HG03064 (cell line): Measurements from ENCODE around the gene ZNF439.
"Not testable (repeated sequence)": the region's sequence is repeated elsewhere in the genome, so short reads cannot be mapped to it uniquely, and the experiment has no call there.

ENCODE experiments used
- ATAC-seq: cut with Tn5 transposase; IDR thresholded peaks from one replicate; pipeline ENCODE4 v1.9.1; 2021; ENCODE audit warnings: low read depth; ENCODE audit not compliant: unreplicated experiment

The ZNF439 gene

DNA sequence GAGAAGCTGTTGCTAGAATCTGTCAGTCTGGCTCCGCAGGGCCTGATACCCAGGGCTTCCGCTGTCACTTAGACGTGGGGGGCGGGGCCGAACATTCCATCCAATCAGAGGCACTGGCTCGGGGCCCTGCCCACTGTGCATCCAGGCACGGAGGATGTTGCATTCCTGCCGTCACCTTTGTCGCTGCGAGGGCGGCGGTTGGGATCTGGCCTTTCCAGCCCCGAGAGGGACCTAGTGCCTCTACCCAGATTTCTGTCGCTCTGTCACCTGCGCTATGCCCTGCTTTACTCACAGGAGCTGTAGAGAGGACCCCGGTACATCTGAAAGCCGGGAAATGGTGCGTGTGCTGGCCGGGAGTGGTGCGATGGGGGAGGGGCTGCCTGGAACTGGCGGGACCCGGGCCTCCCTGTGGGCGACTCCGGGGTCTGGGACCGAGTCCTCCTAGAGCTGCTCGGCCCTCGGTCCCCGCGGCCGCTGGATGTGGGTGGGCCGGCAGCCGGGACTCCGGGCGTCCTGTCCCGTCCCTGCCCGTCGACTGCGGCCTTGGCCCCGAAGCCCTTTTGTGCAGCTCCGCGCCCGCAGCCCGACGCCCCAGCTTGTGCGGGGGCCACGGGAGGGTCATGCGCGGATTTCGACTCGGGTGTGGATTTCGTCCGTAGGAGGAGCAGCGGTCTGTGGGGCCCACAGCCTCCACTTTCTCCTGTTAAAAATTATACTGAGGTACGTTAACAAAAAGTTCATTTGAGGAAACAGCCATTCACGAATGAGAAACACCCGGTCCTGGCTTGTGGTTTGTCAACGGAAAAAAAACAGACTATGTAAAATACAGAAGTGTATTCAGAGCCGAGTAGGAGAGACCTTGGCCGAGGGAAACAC is at the start of gene ZNF439:
TSS of gene ZNF439 (plus strand) at position 133 of the 876 bp plus-strand sequence. CDS start at position 275, 142 bp downstream.
- no peak for ATAC-seq

DNA sequence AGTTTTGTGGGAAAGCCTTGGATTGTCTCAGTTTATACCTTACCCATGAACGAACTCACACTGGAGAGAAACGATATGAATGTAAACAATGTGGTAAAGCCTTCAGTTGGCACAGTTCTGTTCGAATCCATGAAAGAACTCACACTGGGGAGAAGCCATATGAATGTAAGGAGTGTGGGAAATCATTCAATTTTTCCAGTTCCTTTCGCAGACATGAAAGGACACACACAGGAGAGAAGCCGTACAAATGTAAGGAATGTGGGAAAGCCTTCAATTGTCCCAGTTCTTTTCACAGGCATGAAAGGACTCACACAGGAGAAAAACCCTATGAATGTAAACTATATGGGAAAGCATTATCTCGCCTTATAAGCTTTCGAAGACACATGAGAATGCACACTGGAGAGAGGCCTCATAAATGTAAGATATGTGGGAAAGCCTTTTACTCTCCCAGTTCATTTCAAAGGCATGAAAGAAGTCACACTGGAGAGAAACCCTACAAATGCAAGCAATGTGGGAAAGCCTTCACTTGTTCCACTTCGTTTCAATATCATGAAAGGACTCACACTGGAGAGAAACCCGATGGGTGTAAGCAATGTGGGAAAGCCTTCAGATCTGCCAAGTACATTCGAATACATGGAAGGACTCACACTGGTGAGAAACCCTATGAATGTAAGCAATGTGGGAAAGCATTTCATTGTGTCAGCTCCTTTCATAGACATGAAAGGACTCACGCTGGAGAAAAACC is 42.0 kb upstream of the ZNF439 start:
- ATAC-seq: no peak

DNA sequence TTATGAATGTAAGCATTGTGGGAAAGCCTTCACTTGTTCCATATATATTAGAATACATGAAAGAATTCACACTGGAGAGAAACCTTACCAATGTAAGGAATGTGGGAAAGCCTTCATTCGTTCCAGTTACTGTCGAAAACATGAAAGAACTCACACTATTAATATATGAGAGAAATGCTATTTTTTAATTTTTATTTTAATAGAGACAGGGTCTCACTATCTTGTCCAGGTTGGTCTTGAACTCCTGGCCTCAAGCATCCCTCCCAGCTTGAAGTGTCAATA is 41.5 kb upstream of the ZNF439 start:
- ATAC-seq: no peak

DNA sequence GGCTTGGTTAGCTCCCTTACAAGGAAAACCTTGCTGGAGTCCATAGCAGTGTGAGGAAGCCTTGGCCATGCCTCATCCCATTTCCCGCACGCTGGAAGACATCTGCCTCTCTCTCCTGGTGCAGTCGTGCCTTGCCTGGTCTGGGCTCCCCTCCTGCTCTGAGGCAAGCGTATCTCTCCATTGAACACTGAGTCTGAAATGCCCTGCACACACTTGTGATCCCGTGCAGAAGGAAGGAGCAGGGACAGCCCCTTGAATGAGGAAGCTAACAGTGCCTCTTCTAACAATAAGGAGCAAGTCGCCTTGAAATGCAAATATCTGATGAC is 34.9 kb upstream of the ZNF439 start:
- ATAC-seq: no peak

DNA sequence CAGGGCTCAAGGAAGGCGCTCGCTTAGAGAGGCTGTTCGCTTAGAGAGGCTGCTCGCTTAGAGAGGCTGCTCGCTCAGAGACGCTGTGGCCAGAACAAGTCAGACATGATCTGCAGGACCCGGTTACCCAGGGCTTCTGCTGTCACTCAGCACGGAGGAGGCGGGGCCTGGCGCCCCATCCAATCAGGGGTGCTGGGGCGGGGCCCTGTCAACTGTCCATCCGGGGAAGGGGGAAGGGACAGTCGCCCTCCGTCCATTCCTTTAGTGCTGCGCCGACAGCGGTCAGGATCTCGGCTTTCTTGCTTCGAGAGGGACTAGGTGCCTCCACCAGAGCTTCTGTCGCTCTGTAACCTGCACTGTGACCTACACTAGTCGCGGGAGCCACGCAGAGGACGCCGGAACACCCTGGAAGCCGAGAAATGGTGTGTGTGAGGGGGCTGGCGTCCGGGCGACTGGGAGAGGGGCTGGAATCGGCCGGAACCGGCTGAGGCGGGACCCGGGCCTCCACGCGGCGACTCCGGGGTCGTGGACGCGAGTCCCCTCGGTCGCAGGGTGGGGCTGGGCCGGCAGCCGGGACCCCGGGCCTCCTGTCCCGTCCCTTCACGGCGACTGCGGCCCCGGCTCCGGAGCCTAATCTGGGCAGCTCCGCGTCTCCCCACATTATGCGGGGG is 34.4 kb upstream of the ZNF439 start, which contains the start of gene ZNF440:
TSS of gene ZNF440 (plus strand) at position 245 of the 671 bp plus-strand sequence. CDS start at position 420, 175 bp downstream.
- peak; percentile 96 for ATAC-seq

DNA sequence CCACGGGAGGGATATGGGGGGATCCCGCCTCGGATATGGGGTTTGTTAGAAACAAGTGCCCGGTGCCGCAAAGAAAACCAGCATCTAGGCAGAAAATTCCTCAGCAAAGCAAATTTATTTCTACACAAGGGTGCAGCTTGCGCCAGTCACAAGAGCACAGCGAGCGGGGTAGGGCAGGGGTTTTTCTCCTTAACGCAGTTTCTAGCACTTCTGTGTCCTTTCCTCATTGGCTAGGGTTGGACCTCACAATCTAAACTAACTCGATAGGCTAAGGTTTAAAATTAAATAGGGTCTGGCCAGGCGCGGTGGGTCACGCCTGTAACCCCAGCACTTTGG is 33.9 kb upstream of the ZNF439 start:
- ATAC-seq: no peak

DNA sequence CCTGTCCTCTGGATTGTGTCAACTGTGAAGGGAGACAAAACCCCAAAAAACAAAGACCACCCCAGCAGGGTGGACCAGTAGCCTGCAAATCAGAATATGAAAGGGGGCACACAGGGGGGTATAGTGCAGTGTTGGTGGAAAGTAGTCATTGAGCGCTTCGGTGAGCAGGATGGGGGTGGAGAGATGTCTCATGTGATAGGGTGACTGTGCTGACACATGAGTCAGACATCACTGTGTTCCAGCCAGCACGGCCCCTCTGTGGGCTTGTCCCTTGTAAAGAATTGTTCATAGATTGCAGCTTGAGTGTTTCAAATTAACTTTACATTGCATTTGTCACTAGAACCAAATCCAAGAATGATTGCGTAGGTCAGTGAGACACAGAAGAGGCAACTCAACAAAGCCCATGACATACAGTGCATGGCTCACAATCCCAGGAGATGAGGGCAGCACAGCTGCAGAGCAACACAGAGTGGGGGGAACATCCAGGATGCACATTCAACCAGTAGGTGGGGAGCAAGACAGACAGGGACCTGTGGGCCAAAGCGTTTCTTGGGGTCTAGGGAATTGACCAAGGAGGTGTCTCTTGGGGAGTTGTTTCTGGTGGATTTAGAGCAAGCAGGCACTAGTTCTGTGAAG is 26.9 kb upstream of the ZNF439 start:
- ATAC-seq: no peak

DNA sequence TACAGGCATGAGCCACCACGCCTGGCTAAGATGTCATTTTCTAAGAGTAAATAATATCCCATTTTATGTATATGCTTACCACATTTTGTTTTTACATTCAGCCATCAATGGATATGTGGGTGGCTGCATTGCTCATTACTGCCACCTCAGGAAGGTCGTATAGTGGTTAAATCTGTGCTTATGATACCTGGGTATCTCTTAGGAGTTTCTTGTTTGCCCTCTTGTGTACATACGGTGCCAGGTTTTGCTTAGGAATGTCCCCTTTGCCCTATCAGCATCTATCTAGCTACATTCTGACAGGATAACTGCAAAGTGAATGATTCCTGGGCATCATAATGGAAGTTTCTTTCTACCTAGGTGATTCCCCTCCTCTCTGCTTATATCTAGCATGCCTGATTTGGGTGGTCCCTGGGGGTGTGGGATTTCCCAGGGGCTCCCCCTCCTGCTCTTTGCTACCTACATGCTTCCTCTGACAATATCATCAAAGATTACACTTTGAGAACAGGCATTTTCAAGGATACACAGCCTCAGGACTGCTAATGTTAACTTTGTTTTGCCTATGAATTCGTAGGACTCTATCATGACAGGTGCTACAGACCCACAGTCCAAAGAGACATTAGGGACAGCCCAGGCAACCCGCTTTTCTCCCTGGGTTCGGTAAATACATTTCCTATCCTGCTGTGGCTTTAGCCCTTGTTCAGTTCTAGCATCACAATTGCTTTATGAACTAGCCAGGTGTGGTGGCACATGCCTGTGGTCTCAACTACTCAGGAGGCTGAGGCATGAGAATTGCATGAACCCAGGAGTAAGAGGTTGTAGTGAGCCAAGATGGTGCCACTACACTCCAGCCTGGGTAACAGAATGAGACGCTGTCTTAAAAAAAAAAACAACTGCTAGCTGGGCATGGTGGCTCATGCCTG is 19.3 kb upstream of the ZNF439 start:
- not testable (repeated sequence) for ATAC-seq

DNA sequence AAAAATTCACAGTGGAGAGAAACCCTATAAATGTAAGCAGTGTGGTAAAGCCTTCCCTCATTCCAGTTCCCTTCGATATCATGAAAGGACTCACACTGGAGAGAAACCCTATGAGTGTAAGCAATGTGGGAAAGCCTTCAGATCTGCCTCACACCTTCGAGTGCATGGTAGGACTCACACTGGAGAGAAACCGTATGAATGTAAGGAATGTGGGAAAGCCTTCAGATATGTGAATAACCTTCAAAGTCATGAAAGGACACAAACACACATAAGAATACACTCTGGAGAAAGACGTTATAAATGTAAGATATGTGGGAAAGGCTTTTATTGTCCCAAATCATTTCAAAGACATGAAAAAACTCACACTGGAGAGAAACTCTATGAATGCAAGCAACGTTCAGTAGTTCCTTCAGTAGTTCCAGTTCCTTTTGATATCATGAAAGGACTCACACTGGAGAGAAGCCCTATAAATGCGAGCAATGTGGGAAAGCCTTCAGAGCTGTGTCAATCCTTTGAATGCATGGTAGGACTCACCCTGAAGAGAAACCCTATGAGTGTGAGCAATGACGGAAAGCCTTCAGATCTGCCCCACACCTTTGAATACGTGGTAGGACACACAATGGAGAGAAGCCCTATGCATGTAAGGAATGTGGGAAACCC is 16.1 kb upstream of the ZNF439 start:
- no peak for ATAC-seq

DNA sequence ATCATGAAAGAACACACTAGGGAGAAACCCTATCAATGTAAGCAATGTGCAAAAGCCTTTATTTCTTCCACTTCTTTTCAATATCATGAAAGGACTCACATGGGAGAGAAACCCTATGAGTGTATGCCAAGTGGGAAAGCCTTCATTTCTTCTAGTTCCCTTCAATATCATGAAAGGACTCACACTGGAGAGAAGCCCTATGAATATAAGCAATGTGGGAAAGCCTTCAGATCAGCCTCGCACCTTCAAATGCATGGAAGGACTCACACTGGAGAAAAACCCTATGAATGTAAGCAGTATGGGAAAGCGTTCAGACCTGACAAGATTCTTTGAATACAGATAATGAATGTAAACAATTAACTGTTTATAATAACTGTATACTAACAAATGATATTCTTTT is 15.0 kb upstream of the ZNF439 start:
- no peak for ATAC-seq

DNA sequence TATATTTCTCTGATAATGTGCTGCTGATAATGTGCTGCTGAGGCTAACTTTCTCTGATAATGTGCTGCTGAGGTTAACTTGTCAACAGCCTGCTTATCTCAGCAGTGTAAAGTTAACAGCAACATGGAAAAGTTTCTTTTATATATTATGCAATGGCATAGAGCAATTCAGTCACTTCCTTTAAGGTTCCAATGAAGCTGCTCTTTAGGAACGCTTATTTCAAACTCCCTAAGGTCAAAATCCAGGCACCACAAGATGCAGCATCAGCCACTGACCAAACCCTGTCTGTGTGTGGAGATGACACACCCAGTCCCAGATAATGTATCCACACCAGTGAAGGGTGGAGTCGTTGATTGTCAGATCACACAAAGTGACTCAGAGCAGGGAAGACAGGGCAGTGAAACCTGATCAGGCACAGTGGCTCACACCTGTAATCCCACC is 12.9 kb upstream of the ZNF439 start:
- ATAC-seq: not testable (repeated sequence)

DNA sequence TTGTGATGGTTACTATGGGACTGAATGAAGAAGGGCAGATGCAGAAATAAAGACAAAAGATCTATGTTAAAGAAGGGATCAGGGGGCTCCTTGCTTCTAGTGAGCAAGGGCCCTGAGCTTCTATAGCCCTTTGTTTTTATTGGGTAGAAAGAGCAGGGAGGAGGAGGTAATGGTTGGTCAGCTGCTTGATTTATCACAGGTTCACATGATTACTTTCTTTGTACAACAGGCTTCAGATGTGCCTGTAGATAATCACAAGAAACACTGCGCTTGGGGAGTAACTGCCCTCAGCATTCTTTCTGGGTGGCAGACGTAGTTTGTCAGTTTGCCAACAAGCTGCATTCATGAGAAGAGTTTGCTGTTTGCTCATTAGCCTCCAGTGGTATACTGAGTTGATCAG is 4.8 kb upstream of the ZNF439 start:
- no peak for ATAC-seq

DNA sequence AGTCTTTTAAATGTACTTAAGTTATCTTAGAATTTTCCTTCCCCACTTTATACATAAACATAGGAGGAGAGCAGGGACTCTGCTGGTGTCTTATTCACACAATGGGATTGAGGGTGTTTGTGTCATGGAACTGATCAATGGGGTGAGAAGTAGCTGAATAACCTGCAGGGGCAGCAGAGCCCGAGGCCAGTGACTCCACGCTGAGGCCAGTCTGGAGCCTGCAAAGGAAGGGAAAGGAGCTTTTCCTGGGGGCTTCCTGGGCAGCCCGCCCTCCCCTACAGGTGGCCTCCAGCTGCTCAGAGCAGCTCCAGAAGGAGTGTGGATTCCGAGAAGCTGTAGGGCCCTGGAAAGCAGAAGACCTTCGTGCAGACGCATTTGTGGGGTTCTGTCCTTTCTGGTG is 911 bp upstream of the ZNF439 start:
- not testable (repeated sequence) for ATAC-seq

DNA sequence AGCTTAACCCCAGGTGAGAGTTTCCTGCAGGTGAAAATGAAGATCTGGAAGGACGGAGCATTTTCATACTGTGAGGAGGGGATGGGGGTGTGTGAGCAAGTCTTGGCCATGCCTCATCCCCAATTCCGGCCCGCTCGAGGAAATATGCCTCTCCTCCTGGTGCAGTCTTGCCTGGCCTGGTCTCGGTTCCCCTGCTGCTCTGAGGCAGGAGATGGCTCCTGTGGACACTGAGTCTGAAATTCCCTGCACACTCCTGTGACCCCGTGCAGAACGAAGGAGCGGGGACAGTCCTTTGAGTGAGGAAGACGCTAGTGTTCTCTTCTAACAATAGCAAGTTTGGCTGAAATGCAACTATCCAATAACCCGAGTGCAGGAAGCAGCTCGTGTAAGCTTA is 329 bp upstream of the ZNF439 start:
- ATAC-seq: no peak

DNA sequence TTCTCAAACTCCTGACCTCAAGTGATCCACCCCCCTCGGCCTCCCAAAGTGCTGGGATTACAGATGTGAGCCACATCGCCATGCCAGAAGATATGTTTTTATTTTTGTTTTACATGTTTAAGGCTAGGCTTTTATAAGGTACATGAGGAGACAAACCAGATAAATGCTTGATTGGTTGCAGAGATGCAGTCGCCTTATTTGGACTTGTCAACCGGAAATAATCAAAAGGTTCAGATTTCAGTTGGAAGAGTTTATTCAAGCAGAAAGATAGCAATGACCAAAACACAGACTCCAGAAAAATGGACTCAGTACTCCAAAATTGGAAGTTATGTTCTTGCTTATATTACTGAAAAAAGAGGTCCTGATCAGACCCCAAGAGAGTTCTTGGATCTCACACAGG is 1.8 kb downstream of the ZNF439 start:
- not testable (repeated sequence) for ATAC-seq

DNA sequence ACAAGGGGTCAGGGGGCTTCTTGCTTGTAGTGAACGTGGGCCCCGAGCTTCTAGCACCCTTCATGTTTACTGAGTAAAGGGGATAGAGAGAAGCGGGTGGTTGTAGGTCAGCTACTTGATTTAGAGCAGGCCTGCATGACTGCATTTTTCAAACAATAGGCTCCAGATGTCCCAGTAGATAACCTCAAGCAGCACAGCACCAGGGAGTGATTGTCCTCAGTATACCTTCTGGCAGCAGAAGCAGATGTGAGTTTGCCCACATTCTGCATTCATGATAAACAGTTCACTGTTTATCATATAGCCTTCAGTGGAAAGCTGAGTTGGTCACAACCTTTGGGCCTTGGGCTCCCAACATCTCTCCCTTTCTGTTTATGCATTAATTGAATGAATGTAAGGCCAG is 4.8 kb downstream of the ZNF439 start:
- ATAC-seq: no peak

DNA sequence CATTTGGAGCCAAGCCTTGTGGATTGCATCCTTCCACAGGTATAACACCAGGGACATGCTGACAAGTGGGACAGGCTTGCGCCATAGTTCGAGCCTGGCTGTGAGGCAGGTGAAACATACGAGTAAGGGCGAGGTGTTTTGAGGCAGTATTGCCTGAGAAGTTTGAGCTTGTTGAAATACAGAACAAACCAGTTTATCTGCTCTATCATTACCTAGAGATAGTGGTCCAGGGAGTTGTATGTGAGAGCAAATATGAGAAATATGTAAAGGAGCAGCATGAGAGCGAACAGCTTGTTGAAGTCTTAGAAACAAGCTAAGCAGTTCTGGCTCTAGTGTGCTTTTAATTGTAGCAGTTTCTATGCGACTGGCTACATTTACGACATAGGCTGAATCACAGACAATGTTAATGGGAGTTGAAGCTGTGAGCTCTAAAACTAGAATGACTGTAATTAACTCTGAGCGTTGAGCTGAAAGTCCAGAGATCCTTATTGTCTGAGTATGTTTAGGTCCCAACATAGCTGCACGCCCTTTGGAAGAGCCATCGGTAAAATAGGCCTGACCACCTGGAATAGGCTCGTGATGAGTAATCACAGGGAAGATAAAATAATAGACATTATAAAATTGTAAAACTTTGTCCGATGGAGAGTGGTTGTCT is 8.2 kb downstream of the ZNF439 start:
- ATAC-seq: no peak

DNA sequence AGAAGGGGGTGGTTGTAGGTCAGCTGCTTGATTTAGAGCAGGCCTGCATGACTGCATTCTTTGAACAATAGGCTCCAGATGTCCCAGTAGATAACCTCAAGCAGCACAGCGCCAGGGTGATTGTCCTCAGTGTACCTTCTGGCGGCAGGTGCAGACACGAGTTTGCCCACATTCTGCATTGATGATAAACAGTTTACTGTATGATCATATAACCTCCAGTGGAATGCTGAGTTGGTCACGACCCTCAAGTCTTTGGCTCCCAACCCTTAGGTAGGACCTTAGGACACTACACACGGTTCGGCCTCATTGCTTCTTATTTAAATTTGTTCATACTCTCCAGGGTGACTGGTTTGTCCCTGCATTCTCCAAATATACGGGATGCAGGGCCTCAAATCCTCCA is 12.2 kb downstream of the ZNF439 start:
- ATAC-seq: no peak

DNA sequence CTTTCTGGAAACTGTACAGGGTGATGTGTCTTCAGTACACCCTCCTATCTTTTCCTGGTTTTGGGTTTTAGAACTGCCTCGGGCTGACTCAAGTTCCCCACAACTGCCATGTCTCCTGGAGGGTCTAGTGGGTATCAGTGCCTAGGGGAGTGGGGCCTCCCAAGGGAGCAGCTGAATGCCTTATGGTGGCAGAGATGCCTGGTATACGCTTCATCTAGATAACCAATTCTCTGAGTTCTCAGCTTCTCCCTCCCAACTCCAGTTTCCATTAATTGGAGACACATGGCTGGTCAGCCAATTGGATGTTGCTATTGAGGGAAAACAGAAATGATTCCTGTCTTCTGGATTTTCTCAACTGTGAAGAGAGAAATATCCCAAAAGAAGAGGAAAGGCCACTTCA is 12.8 kb downstream of the ZNF439 start:
- no peak for ATAC-seq
